Loucy (cell line): ENCODE data around the gene XPO1.
"Not testable (repeated sequence)": the region's sequence is repeated elsewhere in the genome, so short reads cannot be mapped to it uniquely, and the experiment has no call there.

Experiments
- H2AFZ ChIP-seq: fragments of 200-600 bp; sonication (generic); 2 replicates; pipeline ENCODE4 v1.6.0; 2016; ENCODE audit warnings: antibody characterized with exemption, mild to moderate bottlenecking, low read length, moderate library complexity
- H3F3A ChIP-seq: fragments of 200-600 bp; 2 replicates; pipeline ENCODE4 v1.6.0; 2016; ENCODE audit warnings: antibody characterized with exemption, low read depth, mild to moderate bottlenecking
- H3K27me3 ChIP-seq: fragments of 200-600 bp; sonication (generic); 2 replicates; pipeline ENCODE4 v1.6.1; 2014; ENCODE audit warnings: low read length, mild to moderate bottlenecking; ENCODE audit not compliant: insufficient read depth, poor library complexity, severe bottlenecking
- H3K36me3 ChIP-seq: fragments of 200-600 bp; sonication (generic); 2 replicates; pipeline ENCODE4 v1.6.1; 2016; ENCODE audit warnings: low read length; ENCODE audit not compliant: insufficient read depth
- H3K4me1 ChIP-seq: fragments of 200-600 bp; sonication (generic); 2 replicates; pipeline ENCODE4 v1.5.1; 2014; ENCODE audit warnings: low read length, mild to moderate bottlenecking; ENCODE audit not compliant: insufficient read depth, poor library complexity, severe bottlenecking
- H3K4me2 ChIP-seq: fragments of 200-600 bp; sonication (generic); 2 replicates; pipeline ENCODE4 v1.6.0; 2014; ENCODE audit warnings: antibody characterized with exemption, low read length, low read depth, mild to moderate bottlenecking; ENCODE audit not compliant: poor library complexity, severe bottlenecking
- H3K4me3 ChIP-seq: fragments of 200-600 bp; sonication (generic); 2 replicates; pipeline ENCODE4 v1.5.1; 2014; ENCODE audit warnings: low read length, mild to moderate bottlenecking, mixed read lengths; ENCODE audit not compliant: poor library complexity, severe bottlenecking
- H3K79me2 ChIP-seq: fragments of 200-600 bp; sonication (generic); 2 replicates; pipeline ENCODE4 v1.6.1; 2014; ENCODE audit warnings: low read length; ENCODE audit not compliant: insufficient read depth
- H3K9ac ChIP-seq: fragments of 200-600 bp; sonication (generic); 2 replicates; pipeline ENCODE4 v1.6.0; 2014; ENCODE audit warnings: mild to moderate bottlenecking, low read depth, low read length, moderate library complexity; ENCODE audit not compliant: poor library complexity, severe bottlenecking
- H3K9me2 ChIP-seq: fragments of 200-600 bp; sonication (generic); replicated peaks from 2 replicates; pipeline ENCODE4 v1.6.1; 2016; ENCODE audit warnings: low read depth, low read length, mixed read lengths
- H3K9me3 ChIP-seq: fragments of 200-600 bp; sonication (generic); 2 replicates; pipeline ENCODE4 v1.6.1; 2014; ENCODE audit warnings: mild to moderate bottlenecking, antibody characterized with exemption, low read length, low read depth; ENCODE audit not compliant: insufficient read depth
- H4K20me1 ChIP-seq: fragments of 200-600 bp; sonication (generic); 2 replicates; pipeline ENCODE4 v1.6.0; 2014; ENCODE audit warnings: antibody characterized with exemption, low read length, mild to moderate bottlenecking; ENCODE audit not compliant: insufficient read depth, poor library complexity, severe bottlenecking
- CTCF ChIP-seq: fragments of 200-600 bp; sonication (generic); conservative IDR thresholded peaks from 2 replicates; pipeline ENCODE4 v1.5.1; 2014; ENCODE audit warnings: mild to moderate bottlenecking, antibody characterized with exemption, low read length
- EZH2phosphoT487 ChIP-seq: fragments of 200-600 bp; IDR thresholded peaks from 2 replicates; pipeline ENCODE4 v1.6.1; 2018; ENCODE audit warnings: antibody characterized with exemption, mild to moderate bottlenecking, moderate library complexity, borderline replicate concordance

Gene XPO1

GRCh38 chr2:61448229-61448628 is 89.9 kb downstream of the XPO1 start:
- TF ChIP-seq CTCF (no peak), EZH2phosphoT487 (no peak)
- Histone ChIP-seq H3K9me2 (no peaks in the 10 kb centered on the region), H3K4me1 (no peaks in the 10 kb centered on the region), H4K20me1 (peaks cover 52% of the 10 kb centered on the region), H2AFZ (no peak overlapping the region), H3K27me3 (no peaks in the 10 kb centered on the region), H3K4me3 (no peak overlapping the region), H3K9ac (no peak overlapping the region), H3F3A (no peaks in the 10 kb centered on the region), H3K9me3 (no peaks in the 10 kb centered on the region), H3K79me2 (peaks cover 97% of the 10 kb centered on the region), H3K36me3 (peaks cover 4% of the 10 kb centered on the region; the same call in 1 of the 2 replicates), H3K4me2 (no peak overlapping the region)

DNA sequence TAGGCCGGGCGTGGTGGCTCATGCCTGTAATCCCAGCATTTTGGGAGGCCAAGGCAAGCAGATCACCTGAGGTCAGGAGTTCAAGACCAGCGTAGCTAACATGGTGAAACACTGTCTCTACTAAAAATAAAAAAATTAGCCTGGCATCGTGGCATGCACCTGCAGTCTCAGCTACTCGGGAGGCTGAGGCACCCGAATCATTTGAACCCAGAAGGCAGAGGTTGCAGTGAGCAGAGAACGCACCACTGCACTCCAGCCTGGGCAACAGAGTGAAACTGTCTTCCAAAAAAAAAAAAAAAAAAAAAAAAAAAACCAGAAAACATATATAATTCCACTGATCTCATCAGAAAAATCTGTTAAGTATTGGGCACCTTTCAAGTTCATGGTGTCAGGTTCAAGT is 91.2 kb downstream of the XPO1 start:
- H3K4me3 ChIP-seq, H3K27me3 ChIP-seq, H2AFZ ChIP-seq, H3K4me2 ChIP-seq, H3K36me3 ChIP-seq, H3K9me3 ChIP-seq, H3F3A ChIP-seq, H3K9me2 ChIP-seq, H3K4me1 ChIP-seq, H3K9ac ChIP-seq: not testable (repeated sequence)
- Histone ChIP-seq H4K20me1 (peaks cover 56% of the 10 kb centered on the region), H3K79me2 (peaks cover 99% of the 10 kb centered on the region)

DNA sequence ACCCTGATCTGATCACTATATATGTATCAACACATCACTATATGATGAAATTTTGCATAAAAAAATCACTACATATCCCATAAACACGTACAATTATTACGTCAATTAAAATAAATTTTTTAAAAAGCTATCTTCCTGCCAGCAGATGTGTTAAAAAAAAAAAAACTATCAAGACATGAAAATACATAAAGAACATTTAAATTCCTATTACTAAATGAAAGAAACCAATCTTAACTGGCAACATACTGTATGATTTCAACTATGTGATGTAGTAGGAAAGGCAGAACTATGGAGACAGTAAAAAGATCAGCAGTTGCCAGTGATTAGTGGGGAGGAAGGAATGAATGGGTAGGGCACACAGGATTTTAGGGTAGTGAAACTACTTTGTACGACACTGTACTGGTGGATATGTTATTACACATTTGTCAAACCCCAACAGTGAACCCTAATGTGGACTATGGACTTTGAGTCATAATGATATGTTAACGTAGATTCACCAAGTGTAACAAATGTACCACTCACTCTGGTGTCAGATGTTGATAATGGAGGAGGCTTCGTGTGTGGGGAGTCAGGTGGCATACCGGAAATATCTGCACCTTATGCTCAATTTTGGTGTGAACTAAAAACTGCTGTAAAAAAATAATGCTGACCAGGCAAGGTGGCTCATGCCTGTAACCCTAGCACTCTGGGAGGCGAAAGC is 94.7 kb downstream of the XPO1 start:
- no peak overlapping the region for H3K9ac ChIP-seq
- no peaks in the 10 kb centered on the region for H3K27me3 ChIP-seq
- H4K20me1 ChIP-seq, result peaks cover 57% of the 10 kb centered on the region
- no peaks in the 10 kb centered on the region for H3K9me2 ChIP-seq
- no peaks in the 10 kb centered on the region; the same call in 1 of the 2 replicates for H3K36me3 ChIP-seq
- no peaks in the 10 kb centered on the region for H3K4me1 ChIP-seq
- H3F3A ChIP-seq, result no peaks in the 10 kb centered on the region
- no peak for TF ChIP-seq CTCF
- TF ChIP-seq EZH2phosphoT487, result no peak
- H3K4me3 ChIP-seq, result no peak overlapping the region
- H3K79me2 ChIP-seq, result peaks cover 96% of the 10 kb centered on the region
- H2AFZ ChIP-seq, result no peak overlapping the region
- no peaks in the 10 kb centered on the region for H3K9me3 ChIP-seq
- H3K4me2 ChIP-seq, result no peak overlapping the region
